Activated naive CD4-positive, alpha-beta T cell treated with anti-CD3 and anti-CD28 coated beads, Interleukin-2, amount 50 U/mL, for 72 hours (primary cell): Measurements from ENCODE around the gene OTOGL. TPM values are rescaled to one million over a fixed set of nuclear protein-coding genes. Genes with fewer than 3 reads are reported as not detected.

Source experiments
- ATAC-seq, 2 donors: fragments of 150-1000 bp; cut with Tn5 transposase; 2 replicates each; pipeline ENCODE4 v1.10.0; 2021; ENCODE audit warnings: mild to moderate bottlenecking in 2 of 2, moderate library complexity in 2 of 2
- DNase-seq, 2 donors: peaks; one replicate each; pipeline ENCODE4 v3.0.0; 2021 to 2022; ENCODE audit warnings: low spot score in 2 of 2
- H3K27ac Mint-ChIP-seq, 2 donors: one replicate each; pipeline ENCODE4 v1.8.0; 2022; ENCODE audit warnings: mild to moderate bottlenecking in 2 of 2, mixed read lengths in 2 of 2
- H3K36me3 Mint-ChIP-seq, 2 donors: one replicate each; pipeline ENCODE4 v1.8.0; 2022; ENCODE audit warnings: mixed read lengths in 2 of 2
- H3K9me3 Mint-ChIP-seq, 2 donors: one replicate each; pipeline ENCODE4 v1.8.0; 2022; ENCODE audit warnings: mixed read lengths in 2 of 2
- total RNA-seq, 2 donors: library from RNA; stranded (reverse); gene quantifications; one replicate each; pipeline ENCODE4 v1.2.3, GENCODE V29; 2022

The OTOGL gene
- total RNA-seq, 2 donors from 2014 or later, result not detected

GRCh38 chr12:80320121-80320678 is 220.9 kb downstream of the OTOGL start:
- ATAC-seq, result no peak
- H3K9me3 Mint-ChIP-seq, result peaks cover 5 to 6% of the 10 kb centered on the region in 2 donors
- DNase-seq, result no peak
- no peak overlapping the region for H3K27ac Mint-ChIP-seq
- no peaks in the 10 kb centered on the region for H3K36me3 Mint-ChIP-seq

DNA sequence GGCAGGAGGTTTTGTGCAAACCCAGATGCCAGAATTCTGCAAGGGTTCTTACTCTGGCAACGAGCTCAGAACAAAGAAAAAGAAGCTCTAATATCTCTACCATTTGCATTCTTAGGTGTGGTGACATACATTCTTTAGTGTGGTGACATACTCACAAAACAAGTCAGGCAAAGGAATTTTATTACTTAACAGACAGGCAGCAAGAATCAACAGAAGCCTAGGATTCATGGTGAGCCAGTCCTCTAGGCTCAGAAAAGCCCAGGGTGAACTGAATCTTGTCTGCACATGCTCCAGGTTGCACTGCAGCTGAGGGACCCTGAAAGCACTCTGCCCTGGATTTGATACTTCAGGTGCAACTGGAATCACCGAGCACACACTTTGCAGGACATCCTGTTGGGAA is 222.3 kb downstream of the OTOGL start:
- DNase-seq, result no peak
- H3K36me3 Mint-ChIP-seq, result no peaks in the 10 kb centered on the region
- no peak overlapping the region for H3K27ac Mint-ChIP-seq
- H3K9me3 Mint-ChIP-seq, result peaks cover 5 to 6% of the 10 kb centered on the region in 2 donors
- no peak for ATAC-seq

DNA sequence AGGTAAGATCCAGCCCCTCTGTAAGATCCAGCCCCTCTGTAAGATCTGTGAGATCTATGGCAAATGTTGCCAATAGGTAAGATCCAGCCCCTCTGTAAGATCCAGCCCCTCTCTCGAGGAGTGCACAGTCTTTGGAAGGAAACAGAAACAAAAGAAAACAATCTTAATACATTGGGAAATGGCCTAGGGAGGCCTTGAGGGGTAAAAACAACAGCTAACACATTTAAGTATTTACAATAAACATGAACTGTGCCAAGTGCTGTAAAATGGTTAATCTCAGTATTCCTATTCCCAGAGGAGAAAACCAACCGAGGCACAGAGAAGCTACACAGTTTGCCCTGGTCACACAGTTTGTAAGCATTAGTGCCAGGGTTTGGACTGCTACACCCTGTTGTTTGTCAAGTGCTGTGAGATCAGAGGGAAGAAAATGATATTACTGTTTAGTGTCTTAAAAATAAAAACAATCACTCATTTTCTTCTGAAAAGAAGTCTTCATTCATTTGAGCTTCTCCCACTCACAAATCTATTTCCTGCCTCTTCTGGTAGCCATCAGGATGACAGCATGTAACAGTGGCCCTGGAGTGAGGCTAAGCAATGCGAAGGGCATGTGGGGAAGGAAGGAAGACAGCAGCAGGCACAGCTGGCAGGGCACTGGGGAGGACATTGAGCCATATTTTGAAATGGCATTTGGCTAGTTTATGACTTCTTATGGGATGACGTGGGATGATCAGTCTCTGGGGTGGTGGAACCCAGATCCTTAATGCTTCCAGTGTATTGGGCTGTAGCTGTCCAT is 226.0 kb downstream of the OTOGL start:
- ATAC-seq, result no peak
- Mint-ChIP-seq H3K36me3 (no peaks in the 10 kb centered on the region), H3K9me3 (peaks cover 6 to 8% of the 10 kb centered on the region in 2 donors), H3K27ac (no peak overlapping the region)
- DNase-seq, result no peak

GRCh38 chr12:80332827-80333226 is 233.5 kb downstream of the OTOGL start:
- Mint-ChIP-seq H3K27ac (no peak overlapping the region), H3K36me3 (no peaks in the 10 kb centered on the region), H3K9me3 (peaks cover 0 to 4% of the 10 kb centered on the region in 2 donors)
- DNase-seq (no peak), ATAC-seq (no peak)

- DNase-seq (no peak), ATAC-seq (no peak)
- Mint-ChIP-seq H3K36me3 (no peaks in the 10 kb centered on the region), H3K27ac (no peak overlapping the region), H3K9me3 (peaks cover 7 to 14% of the 10 kb centered on the region in 2 donors)
These were observed 253.1 kb downstream of the OTOGL start for GRCh38 chr12:80352474-80352873.

DNA sequence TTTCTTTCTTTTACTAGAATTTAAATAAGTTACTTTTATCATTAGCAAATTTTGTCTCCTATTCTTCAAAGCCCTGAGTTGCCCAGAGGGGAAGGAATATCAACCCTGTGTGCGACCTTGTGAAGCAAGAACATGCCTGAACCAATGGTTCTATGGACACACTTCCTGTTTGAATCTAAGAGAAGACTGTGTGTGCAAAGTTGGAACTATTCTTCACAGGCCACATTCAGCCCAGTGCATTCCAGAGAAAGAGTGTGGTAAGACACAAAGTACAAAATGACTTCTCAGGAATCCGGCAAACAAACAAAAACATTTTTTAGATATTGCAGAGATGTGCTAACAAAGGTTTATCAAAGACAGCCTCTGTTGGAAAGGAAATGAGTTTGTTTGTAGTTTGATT is 253.9 kb downstream of the OTOGL start:
- peaks cover 7 to 14% of the 10 kb centered on the region in 2 donors for H3K9me3 Mint-ChIP-seq
- H3K27ac Mint-ChIP-seq, result no peak overlapping the region
- DNase-seq (no peak), ATAC-seq (no peak)
- H3K36me3 Mint-ChIP-seq, result no peaks in the 10 kb centered on the region

GRCh38 chr12:80356097-80356496 is 256.8 kb downstream of the OTOGL start:
- ATAC-seq (peak in 1 of 2 donors; percentile 49), DNase-seq (no peak)
- no peak overlapping the region for H3K27ac Mint-ChIP-seq
- H3K36me3 Mint-ChIP-seq, result no peaks in the 10 kb centered on the region
- H3K9me3 Mint-ChIP-seq, result no peaks in the 10 kb centered on the region

DNA sequence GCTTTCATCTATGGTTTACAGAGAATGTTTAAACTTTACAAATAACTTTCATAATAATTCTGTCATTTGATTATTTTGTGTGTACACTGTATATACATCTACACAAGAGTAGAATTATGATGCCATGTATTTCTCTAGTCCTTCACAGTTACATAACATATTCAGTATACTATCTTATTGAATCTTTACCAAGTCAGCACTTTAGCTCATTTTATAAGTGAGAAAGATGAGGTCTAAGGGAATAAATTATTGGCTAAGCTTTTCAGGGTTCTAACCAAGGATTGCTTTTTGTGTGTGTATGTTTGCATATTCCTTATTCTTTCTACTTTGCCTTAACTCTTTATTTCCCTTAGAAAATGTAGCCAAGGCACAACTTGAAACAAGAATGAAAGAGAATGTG is 260.4 kb downstream of the OTOGL start:
- Mint-ChIP-seq H3K27ac (no peak overlapping the region), H3K9me3 (peaks cover 6 to 10% of the 10 kb centered on the region in 2 donors)

GRCh38 chr12:80364056-80364455 is 264.7 kb downstream of the OTOGL start:
- Mint-ChIP-seq H3K9me3 (peaks cover 6 to 10% of the 10 kb centered on the region in 2 donors), H3K27ac (no peak overlapping the region), H3K36me3 (no peaks in the 10 kb centered on the region)
- DNase-seq (no peak), ATAC-seq (no peak)

More for the DNA sequence above, 260.4 kb downstream of the OTOGL start:
- DNase-seq (no peak), ATAC-seq (no peak)
- no peaks in the 10 kb centered on the region for H3K36me3 Mint-ChIP-seq

DNA sequence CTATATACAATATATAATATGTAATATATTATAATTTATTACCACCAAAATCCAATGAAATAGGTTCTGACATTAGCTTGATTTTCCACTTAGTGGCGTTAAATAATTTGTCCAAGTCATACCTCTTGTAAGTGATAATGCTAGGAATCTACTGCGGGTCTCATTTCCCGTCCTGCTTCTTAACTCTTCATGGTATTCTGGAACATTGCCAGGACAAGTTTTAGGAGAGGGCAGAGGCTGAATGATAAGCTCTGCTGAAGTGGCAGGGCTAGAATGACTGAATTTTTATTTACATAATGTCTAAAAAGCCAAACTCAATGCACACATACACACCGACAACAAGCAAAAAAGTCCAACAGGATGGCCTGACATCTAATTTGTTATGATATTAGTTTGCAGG is 274.3 kb downstream of the OTOGL start:
- DNase-seq, result no peak
- no peak for ATAC-seq
- Mint-ChIP-seq H3K9me3 (peaks cover 3 to 8% of the 10 kb centered on the region in 2 donors), H3K36me3 (no peaks in the 10 kb centered on the region), H3K27ac (no peak overlapping the region)

- peaks cover 3 to 8% of the 10 kb centered on the region in 2 donors for H3K9me3 Mint-ChIP-seq
- ATAC-seq (no peak), DNase-seq (no peak)
- no peaks in the 10 kb centered on the region for H3K36me3 Mint-ChIP-seq
- no peak overlapping the region for H3K27ac Mint-ChIP-seq
These were observed 275.3 kb downstream of the OTOGL start for GRCh38 chr12:80374615-80375014.

GRCh38 chr12:80377140-80377794 is 277.9 kb downstream of the OTOGL start:
- ATAC-seq (no peak), DNase-seq (no peak)
- Mint-ChIP-seq H3K9me3 (peaks cover 3 to 12% of the 10 kb centered on the region in 2 donors), H3K27ac (no peak overlapping the region), H3K36me3 (no peaks in the 10 kb centered on the region)

DNA sequence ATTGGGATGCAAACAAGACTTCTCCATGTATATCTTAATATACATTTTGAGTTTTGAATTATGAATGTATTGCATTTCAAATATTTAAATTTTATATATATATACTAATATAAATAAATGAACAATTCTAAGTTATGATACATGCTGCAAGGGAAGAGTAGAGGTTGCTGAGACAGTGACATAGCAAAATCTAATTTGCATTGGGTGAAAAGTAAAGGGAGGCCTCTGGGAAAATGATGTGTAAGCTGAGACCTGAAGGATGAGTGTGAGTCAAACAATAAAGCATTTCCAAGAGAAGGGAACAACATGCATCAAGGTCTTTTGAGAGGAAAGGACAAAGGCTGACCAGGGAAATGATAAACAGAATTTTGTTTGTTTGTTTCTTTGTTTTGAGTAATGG is 281.8 kb downstream of the OTOGL start:
- Mint-ChIP-seq H3K36me3 (no peaks in the 10 kb centered on the region), H3K9me3 (peaks cover 0 to 4% of the 10 kb centered on the region in 2 donors), H3K27ac (no peak overlapping the region)
- ATAC-seq (no peak), DNase-seq (no peak)

- Mint-ChIP-seq H3K9me3 (peaks cover 4% of the 10 kb centered on the region in 2 donors), H3K27ac (no peak overlapping the region), H3K36me3 (no peaks in the 10 kb centered on the region)
- DNase-seq, result no peak
- ATAC-seq, result no peak
These were observed 282.9 kb downstream of the OTOGL start for GRCh38 chr12:80382254-80382653.

- peaks cover 0 to 7% of the 10 kb centered on the region in 2 donors for H3K36me3 Mint-ChIP-seq
- DNase-seq, result peak in 1 of 2 donors; percentile 50
These were observed 301.2 kb downstream of the OTOGL start for GRCh38 chr12:80400571-80400991.

DNA sequence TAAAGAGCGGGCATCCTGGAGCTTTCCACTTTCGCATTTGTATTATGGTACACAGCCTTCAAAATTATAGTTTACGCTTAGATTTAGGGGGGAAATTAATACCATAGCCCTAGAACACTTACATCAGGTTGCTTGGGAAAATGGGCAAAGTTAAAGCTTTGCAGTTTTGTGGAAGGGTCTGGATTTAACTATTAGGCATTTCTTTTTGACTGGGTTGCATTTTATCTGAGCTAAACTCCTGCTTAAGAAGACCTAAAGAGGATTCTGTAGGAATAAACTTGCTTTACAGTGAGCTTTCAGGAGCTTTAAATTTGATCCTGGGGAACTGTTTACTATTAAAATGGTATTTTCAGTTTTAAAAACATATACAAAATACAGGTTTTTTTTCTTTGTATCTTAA is 301.9 kb downstream of the OTOGL start:
- peaks cover 14 to 17% of the 10 kb centered on the region in 2 donors for H3K9me3 Mint-ChIP-seq
- ATAC-seq (no peak), DNase-seq (no peak)
- H3K36me3 Mint-ChIP-seq, result peaks cover 0 to 7% of the 10 kb centered on the region in 2 donors
- no peak overlapping the region for H3K27ac Mint-ChIP-seq

More at GRCh38 chr12:80400571-80400991, 301.2 kb downstream of the OTOGL start:
- Mint-ChIP-seq H3K27ac (no peak overlapping the region), H3K9me3 (peaks cover 14 to 17% of the 10 kb centered on the region in 2 donors)
- ATAC-seq, result no peak

GRCh38 chr12:80404629-80405028 is 305.3 kb downstream of the OTOGL start:
- H3K27ac Mint-ChIP-seq, result no peak overlapping the region
- H3K36me3 Mint-ChIP-seq, result peaks cover 0 to 4% of the 10 kb centered on the region in 2 donors
- DNase-seq (no peak), ATAC-seq (no peak)
- peaks cover 5 to 14% of the 10 kb centered on the region in 2 donors for H3K9me3 Mint-ChIP-seq
